SU-DHL-6 (cell line): ENCODE data around the gene ISCA1.

ENCODE experiments used
- CTCF ChIP-seq: fragments of 200-600 bp; sonication (generic); IDR thresholded peaks from one replicate; pipeline ENCODE4 v1.5.1; 2017; ENCODE audit warnings: antibody characterized with exemption, mild to moderate bottlenecking, low read length, moderate library complexity; ENCODE audit not compliant: insufficient read depth, poor library complexity, severe bottlenecking
- EZH2phosphoT487 ChIP-seq: fragments of 200-600 bp; sonication (generic), shearing (Covaris generic); conservative IDR thresholded peaks from 2 replicates; pipeline ENCODE4 v1.6.1; 2018; ENCODE audit warnings: mild to moderate bottlenecking, antibody characterized with exemption, low read length, moderate library complexity, mixed read lengths

- TF ChIP-seq CTCF (no peak), EZH2phosphoT487 (no peak)
These were observed 18.5 kb downstream of the ISCA1 start for GRCh38 chr9:86263876-86264275.
